KG1 (cell line): ENCODE measurements around the gene EFEMP1.
"Not testable (repeated sequence)": the region's sequence is repeated elsewhere in the genome, so short reads cannot be mapped to it uniquely, and the experiment has no call there.

Source experiments
- DNase-seq: peaks from one replicate; lab custom pipeline; 2025; lab: John Stamatoyannopoulos, UW

Gene EFEMP1

GRCh38 chr2:55827855-55828254 is 95.7 kb downstream of the EFEMP1 start:
- DNase-seq = no peak

- not testable (repeated sequence) for DNase-seq
These were observed 96.2 kb downstream of the EFEMP1 start for GRCh38 chr2:55827428-55827827.

- DNase-seq = no peak
These were observed 97.3 kb downstream of the EFEMP1 start for GRCh38 chr2:55826246-55826645.

DNA sequence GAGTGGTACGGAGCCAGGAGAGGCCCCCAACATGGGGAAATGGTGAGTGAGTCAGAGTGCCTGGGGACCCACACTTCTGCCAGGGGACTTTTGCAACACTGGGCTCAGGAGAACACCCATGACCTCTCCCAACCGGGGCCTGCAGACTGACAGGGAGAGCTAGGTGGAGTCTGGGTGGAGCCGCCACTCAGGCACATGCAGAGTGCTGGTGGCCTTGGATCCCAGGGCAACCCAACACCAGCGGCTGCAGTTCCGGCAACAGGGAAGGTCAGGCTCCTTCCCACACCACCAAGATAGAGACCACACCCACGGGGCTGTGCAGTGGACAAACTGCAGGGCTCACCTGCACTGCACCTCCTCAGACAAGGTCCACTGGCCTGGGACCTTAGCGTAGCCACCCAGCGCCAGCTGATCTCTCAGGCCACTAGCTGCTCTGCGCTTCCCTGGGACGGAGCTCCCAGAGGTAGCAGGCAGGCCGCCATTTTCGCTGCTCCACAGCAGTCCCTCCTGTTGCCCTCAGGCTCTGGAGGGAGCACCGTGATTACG is 99.0 kb downstream of the EFEMP1 start:
- no peak for DNase-seq
